Panc1 (cell line): ENCODE data around the gene ERC2.

Source experiments
- CTCF ChIP-seq: fragments of 450-650 bp; IDR thresholded peaks from 2 replicates; pipeline ENCODE4 v1.5.1; 2017; ENCODE audit warnings: mild to moderate bottlenecking
- REST ChIP-seq, 2 experiments: IDR thresholded peaks; 2 replicates each; pipeline ENCODE4 v1.6.1; 2011 to 2012; ENCODE audit warnings: low read depth in 2 of 2, control low read depth in 1 of 2, low read length in 1 of 2, mild to moderate bottlenecking in 1 of 2, moderate library complexity in 1 of 2; ENCODE audit not compliant: insufficient read depth in 1 of 2

- TF ChIP-seq CTCF (no peak), REST (IDR thresholded peaks at IDR 0.05; ENCODE audit: insufficient read depth in 1 of 2, low read depth in 2 of 2, low read length in 1 of 2) (no peak)
Observed at GRCh38 chr3:55819005-55819404, 649.3 kb downstream of the ERC2 start.
